Endothelial cell (in vitro differentiated cells): ENCODE data around the gene CXCL14. TPM values are rescaled to one million over a fixed set of nuclear protein-coding genes. Genes with fewer than 3 reads are reported as not detected.

Experiments
- DNase-seq: peaks from one replicate; pipeline ENCODE4 v3.0.0; 2021; ENCODE audit warnings: low spot score
- H3K27ac Mint-ChIP-seq: one replicate; pipeline ENCODE4 v1.8.0; 2021; ENCODE audit warnings: mixed read lengths, inconsistent platforms; ENCODE audit not compliant: unreplicated experiment
- H3K27me3 Mint-ChIP-seq: one replicate; pipeline ENCODE4 v1.8.0; 2021; ENCODE audit warnings: mild to moderate bottlenecking, moderate library complexity, mixed read lengths, inconsistent platforms; ENCODE audit not compliant: unreplicated experiment
- H3K36me3 Mint-ChIP-seq: one replicate; pipeline ENCODE4 v1.8.0; 2021; ENCODE audit warnings: mild to moderate bottlenecking, low read depth, mixed read lengths, inconsistent platforms; ENCODE audit not compliant: unreplicated experiment
- H3K4me1 Mint-ChIP-seq: one replicate; pipeline ENCODE4 v1.8.0; 2021; ENCODE audit warnings: mild to moderate bottlenecking, mixed read lengths, inconsistent platforms; ENCODE audit not compliant: unreplicated experiment
- H3K4me3 Mint-ChIP-seq: one replicate; pipeline ENCODE4 v1.8.0; 2021; ENCODE audit warnings: mild to moderate bottlenecking, mixed read lengths, inconsistent platforms; ENCODE audit not compliant: unreplicated experiment
- H3K9me3 Mint-ChIP-seq: one replicate; pipeline ENCODE4 v1.8.0; 2021; ENCODE audit warnings: mixed read lengths, inconsistent platforms; ENCODE audit not compliant: unreplicated experiment
- total RNA-seq: library from RNA; stranded (reverse); fragmentation: NEBNext Ultra II Directional; extraction: Animal tissue kit (Norgen Biotek cat#: 25700); gene quantifications from one replicate; pipeline ENCODE4 v1.2.1, GENCODE V29; 2021; ENCODE audit not compliant: unreplicated experiment
- TF ChIP-seq, protein P1 (sequence below): fragments of 200-600 bp; sonication (generic); IDR thresholded peaks from one replicate; pipeline ENCODE4 v1.5.0; 2021; ENCODE audit warnings: antibody characterized with exemption; ENCODE audit not compliant: unreplicated experiment

Gene CXCL14
- total RNA-seq, 1 donor from 2014 or later = 0.13 TPM

DNA sequence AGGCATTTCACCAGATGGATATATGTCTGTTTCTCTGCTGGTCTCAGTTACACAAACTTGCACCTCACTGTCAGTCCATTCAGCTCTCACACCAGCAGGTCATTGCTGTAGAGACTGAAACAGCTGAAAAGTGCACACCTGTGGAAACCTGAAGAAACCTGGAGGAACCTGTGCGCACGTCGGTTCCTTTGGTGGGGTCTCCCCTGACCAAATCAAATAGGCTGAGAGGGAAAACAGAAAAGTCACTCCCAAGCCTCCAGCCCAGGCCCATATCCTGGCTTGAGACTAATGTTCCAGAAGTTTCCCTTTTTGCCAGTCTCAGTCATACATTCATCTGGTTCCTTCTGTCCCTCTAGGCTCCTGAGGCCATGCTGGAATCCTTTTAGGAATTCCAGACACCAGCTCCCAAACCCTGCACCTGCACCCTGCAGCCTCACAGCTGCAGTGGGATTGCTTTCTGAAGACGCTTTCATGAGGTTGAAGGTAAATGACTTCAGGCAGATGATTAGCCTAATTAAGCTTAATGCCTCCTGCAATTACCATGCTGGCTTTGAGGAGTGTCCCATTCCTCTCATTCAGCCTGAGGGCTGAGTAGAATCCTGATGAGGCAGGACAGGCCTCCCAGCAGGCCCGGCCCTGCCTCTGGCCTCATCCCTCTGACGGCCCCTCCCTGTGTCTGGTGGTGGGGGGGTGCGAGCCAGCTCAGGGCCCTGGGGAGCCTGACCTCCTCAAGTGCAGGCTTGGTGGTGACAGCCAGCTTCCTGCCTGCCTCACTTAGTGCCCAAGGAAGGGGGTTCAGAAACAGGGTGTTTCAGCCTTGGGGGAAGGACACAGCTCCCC is 24.3 kb upstream of the CXCL14 start:
- no peak overlapping the region for H3K4me3 Mint-ChIP-seq
- no peak for DNase-seq
- peaks cover 8% of the 10 kb centered on the region for H3K27me3 Mint-ChIP-seq
- TF ChIP-seq, protein P1, sequence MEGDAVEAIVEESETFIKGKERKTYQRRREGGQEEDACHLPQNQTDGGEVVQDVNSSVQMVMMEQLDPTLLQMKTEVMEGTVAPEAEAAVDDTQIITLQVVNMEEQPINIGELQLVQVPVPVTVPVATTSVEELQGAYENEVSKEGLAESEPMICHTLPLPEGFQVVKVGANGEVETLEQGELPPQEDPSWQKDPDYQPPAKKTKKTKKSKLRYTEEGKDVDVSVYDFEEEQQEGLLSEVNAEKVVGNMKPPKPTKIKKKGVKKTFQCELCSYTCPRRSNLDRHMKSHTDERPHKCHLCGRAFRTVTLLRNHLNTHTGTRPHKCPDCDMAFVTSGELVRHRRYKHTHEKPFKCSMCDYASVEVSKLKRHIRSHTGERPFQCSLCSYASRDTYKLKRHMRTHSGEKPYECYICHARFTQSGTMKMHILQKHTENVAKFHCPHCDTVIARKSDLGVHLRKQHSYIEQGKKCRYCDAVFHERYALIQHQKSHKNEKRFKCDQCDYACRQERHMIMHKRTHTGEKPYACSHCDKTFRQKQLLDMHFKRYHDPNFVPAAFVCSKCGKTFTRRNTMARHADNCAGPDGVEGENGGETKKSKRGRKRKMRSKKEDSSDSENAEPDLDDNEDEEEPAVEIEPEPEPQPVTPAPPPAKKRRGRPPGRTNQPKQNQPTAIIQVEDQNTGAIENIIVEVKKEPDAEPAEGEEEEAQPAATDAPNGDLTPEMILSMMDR = no peak
- H3K4me1 Mint-ChIP-seq = peaks cover 13% of the 10 kb centered on the region
- no peaks in the 10 kb centered on the region for H3K36me3 Mint-ChIP-seq
- no peaks in the 10 kb centered on the region for H3K9me3 Mint-ChIP-seq
- no peak overlapping the region for H3K27ac Mint-ChIP-seq

DNA sequence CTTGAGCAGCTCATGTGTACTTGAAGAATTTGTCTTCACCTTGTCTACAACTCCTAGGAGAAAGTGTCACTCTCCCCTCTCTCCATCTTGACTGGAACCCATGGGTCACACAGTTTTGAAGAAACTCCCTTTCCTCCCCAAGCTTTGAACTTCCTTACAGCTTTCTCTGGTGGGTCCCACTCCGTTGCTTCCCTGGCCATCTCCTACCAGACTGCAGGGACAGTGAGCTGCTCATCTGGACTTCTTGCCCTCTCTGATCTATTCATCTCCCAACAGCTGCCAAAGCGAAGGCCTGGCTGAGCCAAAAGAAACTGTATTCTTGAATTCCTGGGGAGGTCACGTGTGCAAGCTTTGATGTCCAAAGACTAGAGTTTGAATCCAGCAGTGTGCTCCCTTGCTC is 22.7 kb upstream of the CXCL14 start:
- H3K9me3 Mint-ChIP-seq = no peaks in the 10 kb centered on the region
- H3K27me3 Mint-ChIP-seq = peaks cover 8% of the 10 kb centered on the region
- no peak for DNase-seq
- no peak overlapping the region for H3K27ac Mint-ChIP-seq
- no peak overlapping the region for H3K4me3 Mint-ChIP-seq
- H3K36me3 Mint-ChIP-seq = no peaks in the 10 kb centered on the region
- TF ChIP-seq, protein P1 = no peak
- peaks cover 13% of the 10 kb centered on the region for H3K4me1 Mint-ChIP-seq

DNA sequence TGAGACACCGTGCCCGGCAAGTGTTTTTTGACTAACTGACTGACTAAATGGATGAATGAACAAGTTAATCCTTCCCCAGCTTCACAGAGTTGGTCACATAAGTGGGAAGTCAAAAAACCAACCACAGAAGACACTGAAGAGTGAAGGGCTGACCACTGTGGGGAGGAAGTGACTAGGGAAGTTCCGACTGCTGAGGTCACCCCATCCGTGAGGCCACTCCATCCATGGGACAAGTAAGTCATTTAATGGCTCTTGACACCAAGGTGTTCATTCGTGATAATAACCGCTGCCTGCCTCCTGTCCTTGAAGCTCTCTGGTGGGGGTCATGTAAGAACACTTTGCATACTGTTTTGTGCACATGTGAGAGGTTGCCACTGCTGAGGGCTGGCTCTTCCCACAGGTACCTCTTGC is 22.2 kb upstream of the CXCL14 start:
- TF ChIP-seq, protein P1 = no peak
- Mint-ChIP-seq H3K27me3 (peaks cover 8% of the 10 kb centered on the region), H3K4me1 (peaks cover 13% of the 10 kb centered on the region), H3K27ac (no peak overlapping the region), H3K9me3 (no peaks in the 10 kb centered on the region), H3K4me3 (no peak overlapping the region), H3K36me3 (no peaks in the 10 kb centered on the region)
- DNase-seq = no peak

DNA sequence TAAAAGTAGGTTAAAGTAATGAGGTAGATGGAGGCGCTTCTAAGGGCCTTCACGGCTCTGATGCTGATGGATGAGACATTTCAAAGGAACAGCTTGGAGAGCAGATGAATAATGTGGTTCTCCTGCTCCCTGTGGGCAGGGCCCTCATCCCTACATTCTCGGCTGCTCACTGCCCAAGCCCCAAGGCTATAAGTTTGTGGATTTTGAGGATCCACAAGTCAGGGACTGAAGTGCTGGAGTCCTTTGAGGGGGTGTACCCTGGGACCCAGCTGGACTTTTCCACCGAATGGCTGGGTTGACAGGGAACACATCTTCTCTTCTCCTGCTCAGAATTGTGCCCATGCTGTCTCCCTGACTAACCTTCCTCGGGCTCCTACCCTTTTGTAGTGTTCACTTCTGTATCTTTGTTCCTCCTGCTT is 21.4 kb upstream of the CXCL14 start:
- H3K4me1 Mint-ChIP-seq = peaks cover 13% of the 10 kb centered on the region
- peaks cover 8% of the 10 kb centered on the region for H3K27me3 Mint-ChIP-seq
- DNase-seq = no peak
- no peaks in the 10 kb centered on the region for H3K9me3 Mint-ChIP-seq
- TF ChIP-seq, protein P1 = no peak
- H3K36me3 Mint-ChIP-seq = no peaks in the 10 kb centered on the region
- H3K27ac Mint-ChIP-seq = no peak overlapping the region
- no peak overlapping the region for H3K4me3 Mint-ChIP-seq

DNA sequence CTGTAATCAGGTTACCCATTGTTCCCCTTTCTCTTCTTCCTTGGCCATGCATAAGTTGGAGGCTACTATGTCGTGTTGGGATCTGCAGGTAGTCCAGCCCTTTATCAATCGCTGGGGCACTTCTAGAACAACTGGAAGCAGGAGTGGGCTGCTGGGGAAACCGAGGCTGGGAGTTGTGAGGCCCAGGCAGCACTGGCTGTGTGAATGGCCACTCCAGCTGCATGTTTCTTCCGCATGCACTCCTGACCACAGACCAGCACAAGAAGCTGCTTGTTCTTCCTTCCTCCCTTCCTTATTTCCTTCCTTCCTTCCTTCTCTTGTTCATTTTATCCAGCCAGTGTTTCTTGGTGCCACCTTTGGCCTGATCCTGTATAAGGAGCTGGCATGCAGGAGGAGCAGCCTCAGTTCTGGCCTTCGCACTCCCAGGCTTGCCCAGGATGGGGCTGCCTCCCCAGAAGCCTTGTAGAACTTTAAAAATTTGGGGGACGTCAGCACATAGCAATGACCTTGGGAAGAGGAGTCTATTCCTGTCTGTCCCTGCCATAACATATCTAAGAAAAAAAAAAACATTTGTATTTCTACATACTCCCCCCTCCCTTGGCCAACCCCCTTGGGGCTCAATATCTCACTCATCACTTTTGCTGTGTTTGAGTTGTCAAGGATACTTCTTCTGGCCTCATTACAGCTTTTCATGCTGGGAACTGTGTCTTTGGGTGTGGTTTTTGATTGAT is 20.8 kb upstream of the CXCL14 start:
- peaks cover 13% of the 10 kb centered on the region for H3K4me1 Mint-ChIP-seq
- no peak for DNase-seq
- H3K4me3 Mint-ChIP-seq = no peak overlapping the region
- H3K27ac Mint-ChIP-seq = no peak overlapping the region
- H3K9me3 Mint-ChIP-seq = no peaks in the 10 kb centered on the region
- TF ChIP-seq, protein P1 = no peak
- no peaks in the 10 kb centered on the region for H3K36me3 Mint-ChIP-seq
- peaks cover 8% of the 10 kb centered on the region for H3K27me3 Mint-ChIP-seq
